Measurements from ENCODE around the gene SCLY.

The SCLY gene

GRCh38 chr2:238102865-238103264, 42.1 kb downstream of the SCLY start:
- H3K36me3 ChIP-seq (ENCODE audit: control insufficient read depth in 2 of 2, insufficient read depth in 2 of 2, low read length in 2 of 2) = no peaks in the 10 kb centered on the region
- no peak overlapping the region for H3K27ac ChIP-seq (ENCODE audit: low read depth in 2 of 2, low read length in 2 of 2)
- no peaks in the 10 kb centered on the region for H3K9me3 ChIP-seq (ENCODE audit: control insufficient read depth in 2 of 2, low read length in 2 of 2)
- H3K4me1 ChIP-seq (ENCODE audit: control insufficient read depth in 2 of 2, insufficient read depth in 2 of 2, low read length in 2 of 2) = peaks cover 18 to 20% of the 10 kb centered on the region in 2 donors
- H3K27me3 ChIP-seq (ENCODE audit: control insufficient read depth in 2 of 2, insufficient read depth in 2 of 2, low read length in 2 of 2) = no peaks in the 10 kb centered on the region
- H3K4me3 ChIP-seq (ENCODE audit: low read length in 2 of 2) = no peak overlapping the region
- H3K9ac ChIP-seq (ENCODE audit: low read depth in 1 of 2, low read length in 2 of 2) = no peak overlapping the region

DNA sequence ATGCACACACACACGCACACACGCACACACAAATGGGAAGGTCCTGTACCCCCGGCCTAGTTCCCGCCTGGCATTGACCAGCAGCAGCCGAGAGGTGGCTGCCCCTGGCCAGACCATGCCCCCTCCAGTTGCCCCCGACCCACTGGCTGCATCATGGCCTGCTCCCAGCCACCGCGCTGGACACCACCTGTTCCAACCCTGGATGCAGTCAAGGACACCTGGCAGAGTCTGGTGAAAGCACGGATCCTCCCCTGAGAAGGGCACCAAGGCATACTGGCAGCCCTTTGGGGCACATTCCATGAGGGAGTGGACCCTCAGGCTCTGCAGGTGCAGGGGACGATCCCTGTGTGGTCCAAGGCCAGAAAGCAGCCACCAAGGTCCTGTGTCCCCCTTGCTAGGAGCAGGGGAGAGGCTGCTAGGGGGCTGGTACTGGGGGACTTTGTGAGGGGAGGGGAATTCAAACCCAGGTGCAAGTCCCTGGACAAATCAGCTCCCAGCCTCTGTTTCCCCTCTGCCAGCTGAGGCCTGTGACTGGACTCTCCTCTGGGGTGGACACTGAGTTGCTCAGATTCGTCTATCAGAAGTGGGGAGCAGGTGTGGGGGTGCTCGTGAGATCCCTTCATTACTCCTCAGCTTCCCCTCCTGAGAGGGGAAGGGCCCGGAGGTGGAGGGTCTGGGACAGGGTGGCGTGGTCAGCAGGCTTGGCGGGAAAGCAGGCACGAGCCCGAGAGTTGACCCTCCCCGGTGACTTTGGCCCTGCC, 42.8 kb downstream of the SCLY start:
- Histone ChIP-seq H3K9ac (ENCODE audit: low read depth in 1 of 2, low read length in 2 of 2) (no peak overlapping the region), H3K4me3 (ENCODE audit: low read length in 2 of 2) (no peak overlapping the region), H3K4me1 (ENCODE audit: control insufficient read depth in 2 of 2, insufficient read depth in 2 of 2, low read length in 2 of 2) (peaks cover 18 to 20% of the 10 kb centered on the region in 2 donors), H3K27ac (ENCODE audit: low read depth in 2 of 2, low read length in 2 of 2) (no peak overlapping the region), H3K9me3 (ENCODE audit: control insufficient read depth in 2 of 2, low read length in 2 of 2) (no peaks in the 10 kb centered on the region), H3K27me3 (ENCODE audit: control insufficient read depth in 2 of 2, insufficient read depth in 2 of 2, low read length in 2 of 2) (no peaks in the 10 kb centered on the region), H3K36me3 (ENCODE audit: control insufficient read depth in 2 of 2, insufficient read depth in 2 of 2, low read length in 2 of 2) (no peaks in the 10 kb centered on the region)

GRCh38 chr2:238104226-238104690, 43.5 kb downstream of the SCLY start:
- H3K4me1 ChIP-seq (ENCODE audit: control insufficient read depth in 2 of 2, insufficient read depth in 2 of 2, low read length in 2 of 2) = peaks cover 13 to 14% of the 10 kb centered on the region in 2 donors
- no peak overlapping the region for H3K4me3 ChIP-seq (ENCODE audit: low read length in 2 of 2)
- H3K27ac ChIP-seq (ENCODE audit: low read depth in 2 of 2, low read length in 2 of 2) = no peak overlapping the region
- H3K36me3 ChIP-seq (ENCODE audit: control insufficient read depth in 2 of 2, insufficient read depth in 2 of 2, low read length in 2 of 2) = no peaks in the 10 kb centered on the region
- no peaks in the 10 kb centered on the region for H3K27me3 ChIP-seq (ENCODE audit: control insufficient read depth in 2 of 2, insufficient read depth in 2 of 2, low read length in 2 of 2)
- no peaks in the 10 kb centered on the region for H3K9me3 ChIP-seq (ENCODE audit: control insufficient read depth in 2 of 2, low read length in 2 of 2)
- H3K9ac ChIP-seq (ENCODE audit: low read depth in 1 of 2, low read length in 2 of 2) = no peak overlapping the region

DNA sequence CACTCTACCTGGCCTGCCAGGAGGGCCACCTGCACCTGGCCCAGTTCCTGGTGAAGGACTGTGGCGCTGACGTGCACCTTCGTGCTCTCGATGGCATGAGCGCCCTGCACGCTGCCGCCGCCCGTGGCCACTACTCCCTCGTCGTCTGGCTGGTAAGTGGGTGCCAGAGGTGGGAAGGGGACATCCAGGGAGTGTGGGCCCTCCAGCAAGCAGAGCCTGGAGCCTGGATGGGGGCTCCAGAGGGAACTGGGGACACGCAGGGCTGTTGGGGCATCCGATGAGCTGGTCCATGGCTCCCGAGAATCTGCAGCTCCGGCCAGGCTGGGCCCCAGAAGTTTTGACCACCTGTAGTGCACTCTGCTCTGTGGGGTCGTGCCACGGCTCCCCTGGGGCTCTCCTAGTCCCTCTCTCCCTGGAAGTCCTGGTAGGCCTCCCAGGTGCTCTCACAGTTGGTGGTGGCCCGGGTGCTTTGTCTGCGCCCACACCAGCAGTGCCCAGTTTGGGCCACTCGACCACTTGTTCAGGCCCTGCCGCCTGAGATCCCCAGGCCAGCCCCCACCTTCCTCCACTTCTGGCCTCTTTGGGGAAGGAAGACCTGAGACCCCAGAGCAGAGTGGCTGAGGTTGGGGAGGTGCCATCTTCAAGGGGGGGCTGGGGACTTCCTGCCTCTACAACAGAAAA, 44.0 kb downstream of the SCLY start:
- Histone ChIP-seq H3K4me3 (ENCODE audit: low read length in 2 of 2) (no peak overlapping the region), H3K9ac (ENCODE audit: low read depth in 1 of 2, low read length in 2 of 2) (no peak overlapping the region), H3K36me3 (ENCODE audit: control insufficient read depth in 2 of 2, insufficient read depth in 2 of 2, low read length in 2 of 2) (no peaks in the 10 kb centered on the region), H3K9me3 (ENCODE audit: control insufficient read depth in 2 of 2, low read length in 2 of 2) (no peaks in the 10 kb centered on the region), H3K4me1 (ENCODE audit: control insufficient read depth in 2 of 2, insufficient read depth in 2 of 2, low read length in 2 of 2) (peaks cover 10 to 12% of the 10 kb centered on the region in 2 donors), H3K27ac (ENCODE audit: low read depth in 2 of 2, low read length in 2 of 2) (no peak overlapping the region), H3K27me3 (ENCODE audit: control insufficient read depth in 2 of 2, insufficient read depth in 2 of 2, low read length in 2 of 2) (no peaks in the 10 kb centered on the region)

DNA sequence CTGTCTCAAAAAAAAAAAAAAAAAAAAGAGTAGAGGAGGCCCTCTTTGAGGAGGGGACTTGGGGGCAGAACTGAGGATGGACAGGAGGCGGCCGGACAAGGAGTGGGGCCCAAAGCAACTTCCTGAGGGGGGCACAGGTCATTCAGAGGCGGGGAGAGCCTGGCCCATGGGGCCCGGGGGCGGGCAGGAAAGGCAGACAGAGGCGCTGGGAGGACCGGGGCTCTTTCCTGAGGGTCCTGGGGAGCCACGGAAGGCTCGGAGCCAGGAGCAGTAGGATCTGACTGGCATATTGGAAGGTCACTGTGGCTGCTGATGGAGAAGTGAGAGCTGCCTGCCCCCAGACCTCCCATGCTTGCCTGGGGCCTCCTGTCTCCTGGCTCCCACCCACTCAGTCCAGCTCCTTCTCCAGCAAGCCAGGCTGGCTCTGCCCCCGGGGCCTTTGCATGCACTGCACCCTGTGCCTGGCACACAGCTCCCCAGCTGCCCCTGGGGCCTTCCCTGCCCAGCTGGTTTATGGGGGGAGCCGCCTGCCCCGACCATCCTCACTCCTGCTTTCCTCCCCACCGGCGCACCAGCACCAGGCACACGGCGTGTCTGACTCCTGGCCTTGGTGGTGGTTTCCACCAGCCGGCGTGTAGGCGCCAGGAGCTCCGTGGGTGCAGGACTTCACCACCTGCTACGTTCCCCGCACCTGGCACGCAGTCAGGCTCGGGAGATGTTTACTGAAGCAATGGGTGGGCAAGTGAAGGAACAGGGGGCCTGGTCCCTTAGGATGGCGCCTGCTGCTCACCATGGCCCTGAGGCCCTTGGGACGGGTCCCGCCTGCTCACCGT, 44.9 kb downstream of the SCLY start:
- Histone ChIP-seq H3K9ac (ENCODE audit: low read depth in 1 of 2, low read length in 2 of 2) (no peak overlapping the region), H3K4me1 (ENCODE audit: control insufficient read depth in 2 of 2, insufficient read depth in 2 of 2, low read length in 2 of 2) (peaks cover 10 to 12% of the 10 kb centered on the region in 2 donors), H3K27me3 (ENCODE audit: control insufficient read depth in 2 of 2, insufficient read depth in 2 of 2, low read length in 2 of 2) (no peaks in the 10 kb centered on the region), H3K4me3 (ENCODE audit: low read length in 2 of 2) (no peak overlapping the region), H3K9me3 (ENCODE audit: control insufficient read depth in 2 of 2, low read length in 2 of 2) (no peaks in the 10 kb centered on the region), H3K27ac (ENCODE audit: low read depth in 2 of 2, low read length in 2 of 2) (no peak overlapping the region), H3K36me3 (ENCODE audit: control insufficient read depth in 2 of 2, insufficient read depth in 2 of 2, low read length in 2 of 2) (no peaks in the 10 kb centered on the region)

DNA sequence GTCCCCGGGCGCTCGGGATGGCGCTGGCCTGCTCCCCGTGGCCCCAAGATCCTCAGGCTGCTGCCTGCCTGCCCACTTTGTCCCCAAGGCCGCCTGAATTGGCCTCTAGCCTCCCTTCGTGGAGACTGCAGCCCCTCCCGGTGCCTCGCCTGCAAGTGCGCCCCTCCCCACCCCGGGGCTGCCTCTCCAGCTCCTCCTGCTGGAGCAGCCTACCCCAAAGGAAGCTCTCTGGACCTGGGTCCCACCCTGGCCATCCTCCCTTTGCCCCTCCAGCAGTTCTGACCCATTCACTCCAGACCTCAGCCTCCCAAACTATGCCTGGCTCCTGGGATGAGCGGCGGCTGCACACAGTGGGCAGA, 45.5 kb downstream of the SCLY start:
- Histone ChIP-seq H3K27me3 (ENCODE audit: control insufficient read depth in 2 of 2, insufficient read depth in 2 of 2, low read length in 2 of 2) (no peaks in the 10 kb centered on the region), H3K9me3 (ENCODE audit: control insufficient read depth in 2 of 2, low read length in 2 of 2) (no peaks in the 10 kb centered on the region), H3K27ac (ENCODE audit: low read depth in 2 of 2, low read length in 2 of 2) (no peak overlapping the region), H3K4me1 (ENCODE audit: control insufficient read depth in 2 of 2, insufficient read depth in 2 of 2, low read length in 2 of 2) (peaks cover 10 to 12% of the 10 kb centered on the region in 2 donors), H3K9ac (ENCODE audit: low read depth in 1 of 2, low read length in 2 of 2) (no peak overlapping the region), H3K4me3 (ENCODE audit: low read length in 2 of 2) (no peak overlapping the region), H3K36me3 (ENCODE audit: control insufficient read depth in 2 of 2, insufficient read depth in 2 of 2, low read length in 2 of 2) (no peaks in the 10 kb centered on the region)

DNA sequence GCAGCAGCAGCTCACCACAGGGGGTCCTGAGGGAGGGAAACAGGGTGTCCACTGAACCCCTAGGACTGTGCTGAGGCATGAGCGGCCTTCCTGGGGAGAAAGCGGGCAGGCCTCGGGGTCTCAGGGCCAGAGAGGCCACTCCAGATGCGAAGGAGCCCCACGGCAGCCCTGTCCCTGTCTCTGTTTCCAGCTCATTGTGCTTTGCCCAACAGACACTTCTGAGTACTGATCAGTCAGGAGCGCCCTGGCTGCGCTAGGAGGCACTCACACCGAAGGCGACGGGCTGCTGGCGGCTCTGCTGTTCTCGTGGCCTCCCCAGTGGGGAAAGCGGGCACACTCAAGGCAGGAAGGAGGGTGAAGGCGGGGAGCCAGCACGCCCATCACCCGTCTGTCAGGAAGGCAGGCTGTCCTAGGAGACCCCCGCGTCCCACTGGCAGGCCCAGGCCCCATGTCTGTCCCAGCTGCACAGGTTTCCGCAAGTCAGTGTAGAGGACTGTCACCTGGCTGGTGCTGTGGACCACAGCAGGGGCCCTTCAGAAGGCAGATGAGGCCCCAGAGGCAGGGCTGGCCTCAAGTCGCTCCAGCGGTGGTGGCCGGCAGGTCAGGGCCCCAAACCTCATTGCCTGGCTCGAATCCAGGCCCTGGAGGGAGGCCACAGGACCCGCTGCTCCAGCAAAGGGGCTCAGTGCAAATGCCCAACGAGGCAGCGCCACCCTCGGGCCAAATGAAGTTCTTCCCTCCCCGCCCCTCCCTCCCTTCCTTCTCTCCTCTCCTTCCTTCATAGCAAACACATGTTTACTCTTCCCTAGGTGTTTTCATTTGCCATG, 46.1 kb downstream of the SCLY start:
- Histone ChIP-seq H3K4me1 (ENCODE audit: control insufficient read depth in 2 of 2, insufficient read depth in 2 of 2, low read length in 2 of 2) (peaks cover 10 to 12% of the 10 kb centered on the region in 2 donors), H3K4me3 (ENCODE audit: low read length in 2 of 2) (peak overlapping the region; percentile 55 to 64), H3K36me3 (ENCODE audit: control insufficient read depth in 2 of 2, insufficient read depth in 2 of 2, low read length in 2 of 2) (no peaks in the 10 kb centered on the region), H3K9me3 (ENCODE audit: control insufficient read depth in 2 of 2, low read length in 2 of 2) (no peaks in the 10 kb centered on the region), H3K9ac (ENCODE audit: low read depth in 1 of 2, low read length in 2 of 2) (peak overlapping the region in 1 of 2 donors; percentile 58), H3K27me3 (ENCODE audit: control insufficient read depth in 2 of 2, insufficient read depth in 2 of 2, low read length in 2 of 2) (no peaks in the 10 kb centered on the region), H3K27ac (ENCODE audit: low read depth in 2 of 2, low read length in 2 of 2) (no peak overlapping the region)

- Histone ChIP-seq H3K27me3 (ENCODE audit: control insufficient read depth in 2 of 2, insufficient read depth in 2 of 2, low read length in 2 of 2) (no peaks in the 10 kb centered on the region), H3K9ac (ENCODE audit: low read depth in 1 of 2, low read length in 2 of 2) (peak overlapping the region; percentile 6 to 58), H3K36me3 (ENCODE audit: control insufficient read depth in 2 of 2, insufficient read depth in 2 of 2, low read length in 2 of 2) (no peaks in the 10 kb centered on the region), H3K4me1 (ENCODE audit: control insufficient read depth in 2 of 2, insufficient read depth in 2 of 2, low read length in 2 of 2) (peaks cover 10 to 12% of the 10 kb centered on the region in 2 donors), H3K9me3 (ENCODE audit: control insufficient read depth in 2 of 2, low read length in 2 of 2) (no peaks in the 10 kb centered on the region), H3K27ac (ENCODE audit: low read depth in 2 of 2, low read length in 2 of 2) (no peak overlapping the region), H3K4me3 (ENCODE audit: low read length in 2 of 2) (peak overlapping the region; percentile 55 to 64)
These were observed 47.0 kb downstream of the SCLY start for GRCh38 chr2:238107525-238108422.
